Measurements from ENCODE around the gene MAPT.
"Not testable (repeated sequence)": the region's sequence is repeated elsewhere in the genome, so short reads cannot be mapped to it uniquely, and the experiment has no call there.

MAPT gene

DNA sequence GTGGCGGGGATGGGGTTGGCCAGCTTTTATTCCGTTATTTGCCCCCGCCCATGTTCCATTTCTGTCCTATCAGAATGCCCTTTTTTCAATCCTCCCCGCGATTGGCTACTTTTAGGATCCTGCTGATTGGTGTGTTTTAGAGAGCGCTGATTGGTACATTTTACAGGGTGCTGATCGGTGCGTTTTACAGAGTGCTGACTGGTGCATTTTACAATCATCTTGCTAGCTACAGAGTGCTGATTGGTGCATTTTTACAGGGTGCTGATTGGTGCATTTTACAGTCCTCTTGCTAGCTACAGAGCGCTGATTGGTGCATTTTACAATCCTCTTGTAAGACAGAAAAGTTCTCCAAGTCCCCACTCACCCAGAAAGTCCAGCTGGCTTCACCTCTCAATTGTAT lies 32.2 kb upstream of the MAPT start:
- DNase-seq (ENCODE audit: low read depth): not testable (repeated sequence)

GRCh38 chr17:45863857-45864654 lies 30.3 kb upstream of the MAPT start:
- DNase-seq (ENCODE audit: low read depth): no peak

GRCh38 chr17:45867171-45867570 lies 27.2 kb upstream of the MAPT start:
- no peak for DNase-seq (ENCODE audit: low read depth)

DNA sequence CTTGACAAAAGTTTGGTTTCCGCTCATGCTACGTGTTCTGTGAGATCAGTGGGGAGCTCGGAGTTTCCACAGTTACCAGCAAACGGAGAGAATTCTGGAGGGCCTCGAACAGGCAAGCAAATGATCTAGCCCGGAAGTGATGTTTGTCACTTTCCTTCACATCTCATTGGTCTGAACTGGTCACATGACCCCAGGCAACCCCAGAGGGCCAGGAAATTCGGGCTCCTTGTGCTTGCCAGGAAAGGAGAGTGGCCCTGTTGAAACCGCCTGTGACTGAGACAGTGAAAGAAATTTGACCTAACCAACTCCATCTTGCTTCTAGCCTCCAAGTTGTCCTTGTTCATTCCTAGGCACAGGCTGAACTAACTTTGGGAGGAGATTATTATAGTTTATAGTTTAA lies 26.7 kb upstream of the MAPT start:
- DNase-seq (ENCODE audit: low read depth): no peak

DNA sequence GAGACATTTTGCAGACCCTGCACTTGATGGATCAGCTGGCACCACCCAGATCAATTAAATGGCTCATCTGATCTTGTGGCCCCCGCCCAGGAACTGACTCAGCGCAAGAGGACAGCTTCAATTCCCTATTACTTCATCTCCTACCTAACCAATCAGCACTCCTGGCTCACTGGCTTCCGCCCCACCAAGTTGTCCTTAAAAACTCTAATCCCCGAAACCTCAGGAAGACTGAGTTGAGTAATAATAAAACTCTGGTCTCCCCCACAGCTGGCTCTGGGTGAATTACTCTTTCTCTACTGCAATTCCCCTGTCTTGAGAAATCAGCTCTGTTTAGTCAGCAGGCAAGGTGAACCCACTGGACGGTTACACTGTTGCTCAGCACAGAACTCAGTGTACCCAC lies 26.1 kb upstream of the MAPT start:
- no peak for DNase-seq (ENCODE audit: low read depth)

- DNase-seq (ENCODE audit: low read depth): no peak
Measured at GRCh38 chr17:45869676-45870341, 24.5 kb upstream of the MAPT start.

- DNase-seq (ENCODE audit: low read depth): no peak
Measured at GRCh38 chr17:45870342-45870974, 23.9 kb upstream of the MAPT start.

DNA sequence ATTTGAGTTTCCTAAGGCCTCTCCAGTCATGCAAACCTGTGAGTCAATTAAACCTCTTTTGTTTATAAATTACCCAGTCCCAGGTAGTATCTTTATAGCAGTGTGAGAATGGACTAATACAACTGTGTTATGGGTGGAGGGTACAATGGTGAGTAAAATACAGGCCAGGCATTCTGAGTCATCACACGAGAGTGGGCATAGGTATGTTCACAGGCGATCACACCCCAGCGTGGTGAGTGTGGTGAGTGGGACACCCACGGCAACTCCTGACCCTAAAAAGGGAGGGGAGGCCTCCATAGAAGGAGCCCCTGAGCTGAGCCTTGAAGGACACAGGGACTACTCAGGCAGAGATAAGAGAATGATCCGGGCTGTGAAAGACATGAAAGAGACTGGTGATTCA lies 22.6 kb upstream of the MAPT start:
- DNase-seq (ENCODE audit: low read depth): no peak

- no peak for DNase-seq (ENCODE audit: low read depth)
Measured at GRCh38 chr17:45873728-45874127, 20.6 kb upstream of the MAPT start.

GRCh38 chr17:45874151-45874550 lies 20.2 kb upstream of the MAPT start:
- DNase-seq (ENCODE audit: low read depth): no peak

DNA sequence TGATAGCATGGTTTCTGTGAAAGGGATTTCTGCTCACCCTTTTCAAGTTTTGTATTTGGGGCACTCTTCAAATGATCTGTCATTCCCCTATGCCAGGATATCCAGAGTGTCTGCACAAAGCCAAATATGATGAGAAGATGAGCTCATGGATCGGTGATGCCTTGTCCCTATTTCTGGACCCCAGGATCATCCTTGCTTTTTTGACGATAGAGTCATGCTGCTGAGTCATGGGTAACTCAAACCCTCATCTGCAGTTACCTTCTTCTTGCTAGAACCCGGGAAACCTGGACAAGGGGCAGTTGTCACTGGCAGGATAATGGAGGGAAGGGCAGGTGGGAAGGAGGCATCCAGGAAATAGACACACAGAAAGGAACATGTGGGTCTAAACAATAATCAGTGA lies 17.8 kb upstream of the MAPT start:
- DNase-seq (ENCODE audit: low read depth): no peak

GRCh38 chr17:45877467-45877866 lies 16.9 kb upstream of the MAPT start:
- no peak for DNase-seq (ENCODE audit: low read depth)

GRCh38 chr17:45883063-45883462 lies 11.3 kb upstream of the MAPT start:
- DNase-seq (ENCODE audit: low read depth): no peak

DNA sequence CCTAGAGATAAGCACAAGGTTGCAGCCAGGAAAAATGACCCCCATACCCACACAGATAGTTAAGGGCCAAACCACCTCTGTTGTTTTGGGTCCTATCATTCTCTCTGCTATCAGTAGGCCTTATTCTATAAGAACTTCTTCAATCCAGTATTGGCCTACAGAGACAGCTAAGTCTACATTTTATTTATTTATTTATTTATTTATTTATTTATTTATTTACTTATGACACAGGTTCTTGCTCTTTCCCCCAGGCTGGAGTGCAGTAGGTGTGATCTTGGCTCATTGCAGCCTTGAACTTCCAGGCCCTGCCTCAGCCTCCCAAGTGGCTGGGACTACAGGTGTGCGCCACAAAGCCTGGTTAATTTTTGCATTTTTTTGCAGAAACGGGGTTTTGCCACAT lies 7.5 kb upstream of the MAPT start:
- no peak for DNase-seq (ENCODE audit: low read depth)

DNA sequence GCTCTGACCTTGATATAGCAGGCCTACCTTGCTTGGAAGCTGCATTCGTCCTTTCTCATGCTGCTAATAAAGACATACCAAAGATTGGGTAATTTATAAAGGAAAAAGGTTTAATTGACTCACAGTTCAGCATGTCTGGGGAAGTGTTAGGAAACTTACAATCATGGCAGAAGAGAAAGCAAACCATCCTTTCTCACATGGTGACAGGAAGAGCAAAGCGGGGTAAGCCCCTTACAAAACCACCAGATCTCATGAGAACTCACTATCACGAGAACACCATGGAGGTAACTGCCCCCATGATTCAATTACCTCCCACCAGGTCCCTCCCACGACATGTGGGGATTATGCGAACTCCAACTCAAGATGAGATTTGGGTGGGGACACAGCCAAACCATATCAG lies 6.0 kb upstream of the MAPT start:
- DNase-seq (ENCODE audit: low read depth): no peak

GRCh38 chr17:45889579-45889978 lies 4.8 kb upstream of the MAPT start:
- no peak for DNase-seq (ENCODE audit: low read depth)

- no peak for DNase-seq (ENCODE audit: low read depth)
Measured at GRCh38 chr17:45893725-45894021, 681 bp upstream of the MAPT start.

GRCh38 chr17:45895304-45895968 lies 1.1 kb downstream of the MAPT start:
- no peak for DNase-seq (ENCODE audit: low read depth)

- no peak for DNase-seq (ENCODE audit: low read depth)
Measured at GRCh38 chr17:45895969-45896785, 1.8 kb downstream of the MAPT start.

- no peak for DNase-seq (ENCODE audit: low read depth)
Measured at GRCh38 chr17:45896803-45897693, 2.7 kb downstream of the MAPT start.

DNA sequence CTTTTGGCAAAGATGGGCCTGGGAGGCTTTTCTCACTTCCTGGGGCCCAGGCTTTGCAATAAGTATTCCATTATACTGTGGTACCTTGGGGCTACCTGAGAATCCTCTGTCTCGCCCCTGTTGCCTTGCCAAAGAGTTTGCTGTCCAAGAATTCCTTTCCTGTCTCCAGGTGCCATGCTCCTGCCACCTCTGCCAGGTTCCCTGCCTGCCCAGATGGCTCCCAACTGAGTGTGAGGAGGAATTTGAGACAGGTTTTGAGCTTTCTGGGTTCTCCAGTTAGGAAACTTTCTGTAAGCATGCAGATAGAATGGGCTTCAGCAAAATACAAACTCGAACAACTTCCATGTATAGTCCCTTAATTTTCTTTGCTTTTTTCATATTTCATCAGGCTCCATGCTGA lies 5.8 kb downstream of the MAPT start:
- no peak for DNase-seq (ENCODE audit: low read depth)

All from non-pigmented ciliary epithelial cell (primary cell).